ENCODE data around the gene GLCE. TPM values are rescaled to one million over a fixed set of nuclear protein-coding genes. Genes with fewer than 3 reads are reported as not detected.

GLCE gene
- total and polyA plus RNA-seq, 9 of the 15 experiments (the other 6 are each of a cell fraction or from before 2014, with no cell fraction given), result 4.6 to 12.3 (median 10.6) TPM

DNA sequence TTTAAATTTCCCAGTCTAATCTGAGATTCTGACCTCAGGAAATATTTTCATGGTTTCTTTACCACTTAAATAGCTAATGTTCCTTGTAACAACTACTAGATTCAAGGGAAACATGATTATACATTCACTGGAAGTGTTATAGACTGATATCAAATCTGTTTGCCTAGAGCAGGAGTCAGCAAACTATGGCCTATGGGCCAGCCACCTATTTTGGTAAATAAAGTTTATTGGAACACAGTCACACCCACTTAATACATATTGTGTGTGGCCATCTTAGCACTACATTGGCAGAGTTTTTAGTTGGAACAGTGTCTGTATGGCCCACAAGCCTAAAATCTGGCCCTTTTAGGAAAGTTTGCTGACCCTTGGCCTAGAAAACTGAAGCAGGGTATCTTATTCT lies 50.1 kb downstream of the GLCE start (continued):
- TF ChIP-seq, protein P1, sequence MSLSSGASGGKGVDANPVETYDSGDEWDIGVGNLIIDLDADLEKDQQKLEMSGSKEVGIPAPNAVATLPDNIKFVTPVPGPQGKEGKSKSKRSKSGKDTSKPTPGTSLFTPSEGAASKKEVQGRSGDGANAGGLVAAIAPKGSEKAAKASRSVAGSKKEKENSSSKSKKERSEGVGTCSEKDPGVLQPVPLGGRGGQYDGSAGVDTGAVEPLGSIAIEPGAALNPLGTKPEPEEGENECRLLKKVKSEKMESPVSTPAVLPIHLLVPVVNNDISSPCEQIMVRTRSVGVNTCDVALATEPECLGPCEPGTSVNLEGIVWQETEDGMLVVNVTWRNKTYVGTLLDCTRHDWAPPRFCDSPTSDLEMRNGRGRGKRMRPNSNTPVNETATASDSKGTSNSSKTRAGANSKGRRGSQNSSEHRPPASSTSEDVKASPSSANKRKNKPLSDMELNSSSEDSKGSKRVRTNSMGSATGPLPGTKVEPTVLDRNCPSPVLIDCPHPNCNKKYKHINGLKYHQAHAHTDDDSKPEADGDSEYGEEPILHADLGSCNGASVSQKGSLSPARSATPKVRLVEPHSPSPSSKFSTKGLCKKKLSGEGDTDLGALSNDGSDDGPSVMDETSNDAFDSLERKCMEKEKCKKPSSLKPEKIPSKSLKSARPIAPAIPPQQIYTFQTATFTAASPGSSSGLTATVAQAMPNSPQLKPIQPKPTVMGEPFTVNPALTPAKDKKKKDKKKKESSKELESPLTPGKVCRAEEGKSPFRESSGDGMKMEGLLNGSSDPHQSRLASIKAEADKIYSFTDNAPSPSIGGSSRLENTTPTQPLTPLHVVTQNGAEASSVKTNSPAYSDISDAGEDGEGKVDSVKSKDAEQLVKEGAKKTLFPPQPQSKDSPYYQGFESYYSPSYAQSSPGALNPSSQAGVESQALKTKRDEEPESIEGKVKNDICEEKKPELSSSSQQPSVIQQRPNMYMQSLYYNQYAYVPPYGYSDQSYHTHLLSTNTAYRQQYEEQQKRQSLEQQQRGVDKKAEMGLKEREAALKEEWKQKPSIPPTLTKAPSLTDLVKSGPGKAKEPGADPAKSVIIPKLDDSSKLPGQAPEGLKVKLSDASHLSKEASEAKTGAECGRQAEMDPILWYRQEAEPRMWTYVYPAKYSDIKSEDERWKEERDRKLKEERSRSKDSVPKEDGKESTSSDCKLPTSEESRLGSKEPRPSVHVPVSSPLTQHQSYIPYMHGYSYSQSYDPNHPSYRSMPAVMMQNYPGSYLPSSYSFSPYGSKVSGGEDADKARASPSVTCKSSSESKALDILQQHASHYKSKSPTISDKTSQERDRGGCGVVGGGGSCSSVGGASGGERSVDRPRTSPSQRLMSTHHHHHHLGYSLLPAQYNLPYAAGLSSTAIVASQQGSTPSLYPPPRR (CRISPR knock-in tag; IDR thresholded peaks at IDR 0.05; ENCODE audit: borderline replicate concordance), result no peak
- TF ChIP-seq RBM17 (IDR thresholded peaks at IDR 0.05; ENCODE audit: borderline replicate concordance, low read depth, low read length), result no peak
- TF ChIP-seq ZNF778 (CRISPR knock-in tag; IDR thresholded peaks at IDR 0.05), result no peak
- TF ChIP-seq ZNF280A (IDR thresholded peaks at IDR 0.05; ENCODE audit: low read depth, partially characterized antibody), result no peak
- TF ChIP-seq POLR2A (conservative IDR thresholded peaks at IDR 0.05), result no peak
- no peak for TF ChIP-seq GTF2F1 (IDR thresholded peaks at IDR 0.05; ENCODE audit: low read depth, low read length)
- no peak for TF ChIP-seq STAT5A (IDR thresholded peaks at IDR 0.05; ENCODE audit: borderline replicate concordance, low read length)
